ENCODE measurements around the gene RASGRF2. TPM values are rescaled to one million over a fixed set of nuclear protein-coding genes. Genes with fewer than 3 reads are reported as not detected.

RASGRF2 gene
- total and polyA plus RNA-seq, 2 of the 8 experiments (the other 6 are each of a cell fraction or from before 2014, with no cell fraction given): 2.6 to 29.5 TPM

DNA sequence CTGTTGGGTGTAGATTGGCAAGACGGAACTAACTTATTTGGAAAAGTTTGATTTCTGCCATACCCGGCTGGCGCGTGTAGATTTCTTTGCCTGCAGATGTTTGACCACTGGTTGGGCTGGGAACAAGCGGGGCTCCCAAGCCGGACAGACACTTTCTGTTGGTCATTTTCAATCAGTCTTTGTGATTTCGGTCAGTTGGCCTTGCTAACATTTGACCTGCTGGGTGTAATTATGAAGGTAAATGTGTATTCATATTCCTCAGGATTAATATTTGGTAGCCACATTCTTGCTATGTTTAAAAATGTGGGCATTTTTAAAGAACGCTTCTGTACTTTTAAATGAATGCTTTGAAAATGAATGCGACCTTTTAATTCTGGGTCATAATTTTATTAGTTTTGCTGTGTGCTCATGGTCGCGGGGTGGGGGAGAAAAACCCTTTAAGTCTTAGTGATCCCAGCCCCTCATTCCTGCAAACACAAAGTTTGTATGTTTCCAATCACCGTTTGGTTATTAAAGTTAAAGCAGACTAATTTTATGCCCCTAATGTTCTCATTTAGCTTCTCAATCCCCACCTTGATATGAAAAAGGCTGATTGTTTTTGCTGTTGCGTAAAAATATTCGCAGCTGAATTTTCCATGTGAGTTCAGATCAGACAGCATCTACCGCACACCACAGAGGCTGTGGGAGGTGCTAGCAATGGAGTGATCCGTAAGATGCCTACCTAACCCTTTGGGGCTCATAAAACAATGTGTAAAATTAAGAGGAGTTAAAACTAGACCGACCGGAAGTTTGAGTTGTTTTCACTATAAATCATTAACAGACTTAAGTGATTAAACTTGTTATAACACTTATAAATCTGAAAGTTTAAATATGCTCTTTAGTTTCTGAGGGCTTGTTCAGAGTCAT lies 1.5 kb downstream of the RASGRF2 start:
- ChIA-PET CTCF (ENCODE audit: partially characterized antibody) (no interaction called here), POLR2A (ENCODE audit: partially characterized antibody) (interaction anchor here (0.5 kb wide), 1 partner anchor 147 kb away, joined by 3 read pairs; no protein-coding TSS in a partner anchor)
- no peaks in the 10 kb centered on the region for H3K36me3 ChIP-seq (ENCODE audit: control insufficient read depth in 2 of 4, insufficient read depth in 4 of 4, low read length in 3 of 4)
- H3K9me3 ChIP-seq (ENCODE audit: insufficient read depth in 2 of 2, low read depth in 1 of 2, low read length in 1 of 2): no peaks in the 10 kb centered on the region
- FAIRE-seq: no peak
- peaks cover 3 to 25% (median 21%) of the 10 kb centered on the region in 4 experiments; a peak in 6 of 7 replicates for H3K27me3 ChIP-seq (replicated peaks in 1 of 4; ENCODE audit: control insufficient read depth in 3 of 4, extremely low read depth in 1 of 4, insufficient read depth in 3 of 4, low read length in 3 of 4)
- no peak overlapping the region for H3K4ac ChIP-seq (replicated peaks; ENCODE audit: insufficient read length, low read depth, low read length)
- H3K23me2 ChIP-seq (ENCODE audit: low read depth, low read length): peaks cover 17% of the 10 kb centered on the region
- peak overlapping the region; percentile 90 to 99 for H3K4me2 ChIP-seq (ENCODE audit: insufficient read depth in 1 of 2, low read depth in 2 of 2, low read length in 2 of 2)
- H3K9ac ChIP-seq (replicated peaks in 1 of 4; ENCODE audit: extremely low read depth in 1 of 4, low read depth in 3 of 4, low read length in 3 of 4): peak overlapping the region in 1 of 4 experiments; percentile 33; a peak in 1 of 7 replicates
- H3K56ac ChIP-seq (replicated peaks; ENCODE audit: insufficient read length, low read depth, low read length): no peak overlapping the region
- H3K79me1 ChIP-seq (ENCODE audit: low read depth, low read length): no peaks in the 10 kb centered on the region; the same call in 1 of the 2 replicates
- H3K4me1 ChIP-seq (replicated peaks in 1 of 4; ENCODE audit: control insufficient read depth in 3 of 4, insufficient read depth in 4 of 4, low read length in 3 of 4): peaks cover 16 to 26% (median 21%) of the 10 kb centered on the region in 4 experiments
- no peak overlapping the region for H2BK15ac ChIP-seq (ENCODE audit: low read length)
- no peak overlapping the region for H2BK12ac ChIP-seq (ENCODE audit: low read depth, low read length)
- H3K79me2 ChIP-seq (ENCODE audit: control insufficient read depth in 1 of 2, insufficient read depth in 2 of 2, low read length in 2 of 2): peaks cover 0 to 23% of the 10 kb centered on the region in 2 experiments; a peak in 3 of 4 replicates
- no peak overlapping the region for H3K23ac ChIP-seq (ENCODE audit: insufficient read length)
- DNase-seq (ENCODE audit: low read depth in 1 of 2, low spot score in 2 of 2): no peak
- H2BK120ac ChIP-seq (replicated peaks; ENCODE audit: low read depth, low read length): no peak overlapping the region
- no peak overlapping the region for H4K5ac ChIP-seq (ENCODE audit: insufficient read length, low read depth, low read length)
- H3K4me3 ChIP-seq (ENCODE audit: extremely low read depth in 1 of 4, insufficient read depth in 2 of 4, low read depth in 3 of 4, low read length in 4 of 4): peak overlapping the region; percentile 48 to 70 (median 64)
- WGBS, 2 experiments (ENCODE audit: extremely low coverage in 1 of 2, insufficient coverage in 1 of 2, insufficient read length in 1 of 2, insufficient replicate concordance in 2 of 2, low coverage in 1 of 2, low lambda C conversion rate in 2 of 2, missing lambda C conversion rate in 1 of 2): 21% methylated on average over 18 of the region's 18 CpGs; no CpG with 5 or more reads in 1 of the 2 experiments
- no peak overlapping the region for H2BK20ac ChIP-seq (ENCODE audit: low read length)
- no peak overlapping the region for H3K14ac ChIP-seq (ENCODE audit: insufficient read length)
- no peak for TF ChIP-seq SP2 (IDR thresholded peaks at IDR 0.05; ENCODE audit: low read length)
- TF ChIP-seq SUZ12 (IDR thresholded peaks at IDR 0.05; ENCODE audit: low read length): peak; percentile 28
- TF ChIP-seq EZH2 (IDR thresholded peaks at IDR 0.05; ENCODE audit: low read depth, low read length, severe bottlenecking): peak; percentile 30
- no peak overlapping the region for H3K18ac ChIP-seq (ENCODE audit: extremely low read depth, low read length)
- no peak overlapping the region for H4K8ac ChIP-seq (ENCODE audit: extremely low read depth, insufficient read depth, low read length)
- H2AK5ac ChIP-seq (ENCODE audit: low read depth, low read length): no peak overlapping the region
- no peak overlapping the region for H3K27ac ChIP-seq (ENCODE audit: low read depth, low read length)
- no peak overlapping the region for H4K91ac ChIP-seq (replicated peaks; ENCODE audit: insufficient read length, low read length)
- 0 out of 2 replicates have a peak overlapping the region, but pooled peaks have one; percentile 81 for H2AFZ ChIP-seq (ENCODE audit: low read length)
- no peak overlapping the region for H2BK5ac ChIP-seq (ENCODE audit: low read depth, low read length)
- peaks cover 0 to 3% of the 10 kb centered on the region in 2 experiments for H4K20me1 ChIP-seq (replicated peaks in 1 of 2; ENCODE audit: control insufficient read depth in 1 of 2, insufficient read depth in 2 of 2, low read length in 2 of 2)

Measured in H1 (cell line).